HFFc6 (cell line): ENCODE data around the gene ANKRD13A. TPM values are rescaled to one million over a fixed set of nuclear protein-coding genes. Genes with fewer than 3 reads are reported as not detected.
"Not testable (repeated sequence)": the region's sequence is repeated elsewhere in the genome, so short reads cannot be mapped to it uniquely, and the experiment has no call there.

Experiments
- DNase-seq: peaks from one replicate; pipeline ENCODE4 v3.0.0-alpha.2; 2018
- H3K27ac Mint-ChIP-seq: 2 replicates; pipeline ENCODE4 v1.8.0; 2020; ENCODE audit warnings: mild to moderate bottlenecking, mixed read lengths
- H3K27me3 Mint-ChIP-seq: 2 replicates; pipeline ENCODE4 v1.8.0; 2021; ENCODE audit warnings: mild to moderate bottlenecking, moderate library complexity, mixed read lengths; ENCODE audit not compliant: insufficient read depth
- H3K36me3 Mint-ChIP-seq: 2 replicates; pipeline ENCODE4 v1.8.0; 2021; ENCODE audit warnings: low read depth, mixed read lengths
- H3K4me1 Mint-ChIP-seq: 2 replicates; pipeline ENCODE4 v1.8.0; 2020; ENCODE audit warnings: low read depth, mixed read lengths
- H3K4me3 Mint-ChIP-seq: 2 replicates; pipeline ENCODE4 v1.8.0; 2020; ENCODE audit warnings: mild to moderate bottlenecking, moderate library complexity, mixed read lengths
- H3K9me3 Mint-ChIP-seq: 2 replicates; pipeline ENCODE4 v1.8.0; 2020; ENCODE audit warnings: mild to moderate bottlenecking, mixed read lengths
- total RNA-seq, 6 experiments: library from RNA; stranded (reverse); fragmentation: NEBNext Ultra II Directional; extraction: Animal tissue kit (Norgen Biotek cat#: 25700); gene quantifications; 2 replicates in 1 of 6; 3 replicates in 5 of 6; pipeline ENCODE4 v1.2.3, GENCODE V29; 2021
- TF ChIP-seq, protein P1 (sequence below): fragments of 200-600 bp; sonication (generic); IDR thresholded peaks from 2 replicates; pipeline ENCODE4 v1.5.0; 2021; ENCODE audit warnings: antibody characterized with exemption, mild to moderate bottlenecking

Gene ANKRD13A
- total RNA-seq, 6 experiments from 2014 or later, result 133 to 150 (median 146) TPM

DNA sequence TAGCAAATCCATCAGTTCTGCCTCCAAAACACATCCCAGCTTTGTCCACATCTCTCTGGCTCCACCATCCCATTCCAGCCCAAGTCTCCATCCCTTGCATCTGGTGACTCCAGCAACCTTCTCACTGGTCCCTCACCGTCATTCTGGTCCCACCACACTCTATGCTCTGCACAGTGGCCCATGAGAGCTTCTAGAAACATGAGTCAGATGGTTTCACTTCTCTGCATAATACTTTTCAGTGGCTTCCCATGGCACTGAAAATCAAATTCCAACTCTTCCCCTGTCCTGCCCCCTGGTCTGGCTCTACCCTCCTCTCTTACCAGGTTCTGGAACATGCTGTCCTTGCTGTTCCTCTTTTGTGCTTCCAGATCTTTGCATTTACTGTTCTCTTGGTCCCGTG lies 66.3 kb downstream of the ANKRD13A start:
- TF ChIP-seq, protein P1, sequence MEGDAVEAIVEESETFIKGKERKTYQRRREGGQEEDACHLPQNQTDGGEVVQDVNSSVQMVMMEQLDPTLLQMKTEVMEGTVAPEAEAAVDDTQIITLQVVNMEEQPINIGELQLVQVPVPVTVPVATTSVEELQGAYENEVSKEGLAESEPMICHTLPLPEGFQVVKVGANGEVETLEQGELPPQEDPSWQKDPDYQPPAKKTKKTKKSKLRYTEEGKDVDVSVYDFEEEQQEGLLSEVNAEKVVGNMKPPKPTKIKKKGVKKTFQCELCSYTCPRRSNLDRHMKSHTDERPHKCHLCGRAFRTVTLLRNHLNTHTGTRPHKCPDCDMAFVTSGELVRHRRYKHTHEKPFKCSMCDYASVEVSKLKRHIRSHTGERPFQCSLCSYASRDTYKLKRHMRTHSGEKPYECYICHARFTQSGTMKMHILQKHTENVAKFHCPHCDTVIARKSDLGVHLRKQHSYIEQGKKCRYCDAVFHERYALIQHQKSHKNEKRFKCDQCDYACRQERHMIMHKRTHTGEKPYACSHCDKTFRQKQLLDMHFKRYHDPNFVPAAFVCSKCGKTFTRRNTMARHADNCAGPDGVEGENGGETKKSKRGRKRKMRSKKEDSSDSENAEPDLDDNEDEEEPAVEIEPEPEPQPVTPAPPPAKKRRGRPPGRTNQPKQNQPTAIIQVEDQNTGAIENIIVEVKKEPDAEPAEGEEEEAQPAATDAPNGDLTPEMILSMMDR, result no peak
- Mint-ChIP-seq H3K27me3 (peaks cover 7% of the 10 kb centered on the region), H3K4me1 (peaks cover 2% of the 10 kb centered on the region), H3K4me3 (no peak overlapping the region), H3K9me3 (no peaks in the 10 kb centered on the region), H3K27ac (no peak overlapping the region), H3K36me3 (no peaks in the 10 kb centered on the region)
- DNase-seq, result no peak

DNA sequence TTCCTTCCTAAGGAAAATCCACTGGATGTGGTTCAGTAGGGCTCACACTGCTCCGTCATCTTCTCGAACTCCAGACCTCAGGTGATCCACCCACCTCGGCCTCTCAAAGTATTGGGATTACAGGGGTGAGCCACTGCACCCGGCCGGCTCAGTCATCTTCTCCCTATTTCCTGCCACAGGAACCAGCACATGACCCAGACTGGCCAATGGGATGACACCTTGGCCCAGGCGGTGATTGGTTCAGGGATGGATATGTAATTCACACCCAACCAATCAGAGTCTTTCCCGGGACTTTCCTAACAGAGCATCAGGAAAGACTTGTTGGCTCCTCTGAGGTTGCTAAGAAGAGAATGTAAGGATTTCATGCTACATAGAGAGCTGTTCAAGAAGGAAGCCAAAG lies 68.3 kb downstream of the ANKRD13A start:
- no peak for DNase-seq
- H3K4me1 Mint-ChIP-seq, result no peaks in the 10 kb centered on the region
- H3K4me3 Mint-ChIP-seq, result no peak overlapping the region
- no peaks in the 10 kb centered on the region for H3K36me3 Mint-ChIP-seq
- peaks cover 10% of the 10 kb centered on the region for H3K27me3 Mint-ChIP-seq
- H3K27ac Mint-ChIP-seq, result no peak overlapping the region
- TF ChIP-seq, protein P1, result no peak
- H3K9me3 Mint-ChIP-seq, result no peaks in the 10 kb centered on the region

DNA sequence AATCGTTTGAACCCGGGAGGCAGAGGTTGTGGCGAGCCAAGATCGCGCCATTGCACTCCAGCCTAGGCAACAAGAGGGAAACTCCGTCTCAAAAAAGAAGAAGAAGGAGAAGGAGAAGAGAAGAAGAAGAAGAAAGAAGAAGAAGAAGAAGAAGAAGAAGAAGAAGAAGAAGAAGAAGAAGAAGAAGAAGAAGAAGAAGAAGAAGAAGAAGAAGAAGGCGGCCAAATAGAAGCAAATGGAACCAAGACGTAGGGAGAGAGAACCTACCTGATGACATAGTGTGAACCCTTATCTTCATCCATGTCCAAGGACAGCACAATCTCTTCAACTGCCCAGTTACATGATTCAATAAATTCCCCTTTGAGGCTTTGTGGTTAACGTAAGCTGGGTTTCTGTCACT lies 68.9 kb downstream of the ANKRD13A start:
- H3K9me3 Mint-ChIP-seq, H3K27ac Mint-ChIP-seq, DNase-seq, H3K4me1 Mint-ChIP-seq, H3K4me3 Mint-ChIP-seq, H3K36me3 Mint-ChIP-seq: not testable (repeated sequence)
- H3K27me3 Mint-ChIP-seq, result peaks cover 12% of the 10 kb centered on the region

DNA sequence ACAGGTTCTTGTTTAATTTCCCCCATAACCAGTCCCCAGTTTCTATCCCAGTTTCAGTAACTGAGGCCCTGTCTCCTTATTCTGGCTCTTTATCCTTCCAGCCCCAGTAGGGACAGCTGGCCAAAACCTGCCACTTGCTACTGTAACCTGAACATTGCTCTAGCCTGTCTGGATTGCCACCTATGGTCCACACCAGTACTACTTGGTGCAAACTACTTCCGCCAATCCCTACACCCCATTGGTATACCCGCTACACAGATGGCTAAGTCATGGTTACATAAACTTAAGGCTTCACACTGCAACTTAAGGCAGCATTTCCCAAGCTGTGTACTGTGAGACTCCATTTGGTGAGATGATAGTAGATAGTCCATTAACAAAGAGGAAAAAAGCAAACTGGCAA lies 69.4 kb downstream of the ANKRD13A start:
- TF ChIP-seq, protein P1, result no peak
- Mint-ChIP-seq H3K27ac (no peak overlapping the region), H3K9me3 (no peaks in the 10 kb centered on the region), H3K36me3 (no peaks in the 10 kb centered on the region), H3K4me3 (no peak overlapping the region), H3K27me3 (peaks cover 12% of the 10 kb centered on the region), H3K4me1 (peaks cover 9% of the 10 kb centered on the region)
- DNase-seq, result no peak

DNA sequence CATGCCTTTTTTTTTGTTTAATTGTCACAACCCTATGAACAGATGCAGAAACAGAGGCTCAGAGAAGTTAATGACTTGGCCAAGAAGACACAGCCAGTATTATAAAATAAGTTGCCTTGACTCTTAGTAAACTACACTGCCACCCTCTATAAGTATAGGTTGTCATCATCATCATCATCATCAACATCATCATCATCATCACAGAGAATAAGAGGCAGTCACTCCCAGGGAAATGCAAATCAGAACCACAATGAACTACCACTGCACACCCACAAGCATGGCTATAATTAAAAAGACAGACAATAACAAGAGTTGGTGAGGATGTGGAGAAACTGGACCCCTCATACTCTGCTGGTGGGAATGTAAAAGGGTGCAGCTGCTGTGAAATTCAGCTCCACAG lies 72.3 kb downstream of the ANKRD13A start:
- Mint-ChIP-seq H3K4me3 (no peak overlapping the region), H3K27ac (no peak overlapping the region), H3K4me1 (peaks cover 12% of the 10 kb centered on the region), H3K36me3 (no peaks in the 10 kb centered on the region), H3K9me3 (no peaks in the 10 kb centered on the region), H3K27me3 (peaks cover 14% of the 10 kb centered on the region)
- TF ChIP-seq, protein P1, result no peak
- no peak for DNase-seq

DNA sequence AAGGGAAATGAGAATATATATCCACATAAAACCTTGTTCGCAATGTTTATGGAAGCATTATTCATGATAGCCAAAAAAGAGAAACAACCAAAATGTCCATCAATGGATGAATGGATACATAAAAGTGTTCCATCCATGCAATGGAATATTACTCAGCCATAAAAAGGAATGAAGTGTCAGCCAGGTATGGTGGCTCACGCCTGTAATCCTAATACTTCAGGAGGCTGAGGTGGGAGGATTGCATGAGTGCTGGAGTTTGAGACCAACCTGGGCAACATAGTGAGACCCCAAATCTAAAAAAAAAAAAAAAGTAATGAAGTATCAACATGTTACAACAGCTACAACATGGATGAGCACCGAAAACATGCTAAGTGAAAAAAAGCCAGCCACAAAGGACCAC lies 72.7 kb downstream of the ANKRD13A start:
- peaks cover 12% of the 10 kb centered on the region for H3K4me1 Mint-ChIP-seq
- TF ChIP-seq, protein P1, result no peak
- no peak overlapping the region for H3K27ac Mint-ChIP-seq
- H3K9me3 Mint-ChIP-seq, result no peaks in the 10 kb centered on the region
- no peaks in the 10 kb centered on the region for H3K36me3 Mint-ChIP-seq
- no peak overlapping the region for H3K4me3 Mint-ChIP-seq
- peaks cover 15% of the 10 kb centered on the region for H3K27me3 Mint-ChIP-seq
- DNase-seq, result no peak

DNA sequence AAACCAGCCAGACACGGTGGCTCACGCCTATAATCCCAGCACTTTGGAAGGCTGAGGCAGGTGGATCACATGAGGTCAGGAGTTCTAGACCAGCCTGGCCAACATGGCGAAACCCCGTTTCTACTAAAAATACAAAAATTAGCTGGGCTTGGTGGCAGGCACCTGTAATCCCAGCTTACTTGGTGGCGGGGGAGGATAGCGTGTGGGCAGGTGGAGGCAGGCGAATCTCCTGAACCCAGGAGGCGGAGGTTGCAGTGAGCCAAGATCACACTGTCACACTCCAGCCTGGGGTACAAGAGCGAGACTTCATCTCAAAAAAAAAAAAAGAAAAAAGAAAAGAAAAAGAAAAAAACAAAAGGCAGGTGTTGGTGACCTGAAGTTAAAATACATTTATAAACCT lies 73.4 kb downstream of the ANKRD13A start:
- DNase-seq, H3K9me3 Mint-ChIP-seq, H3K27ac Mint-ChIP-seq, H3K36me3 Mint-ChIP-seq: not testable (repeated sequence)
- peaks cover 12% of the 10 kb centered on the region for H3K27me3 Mint-ChIP-seq
- H3K4me3 Mint-ChIP-seq, result peak overlapping the region; percentile 85; the same call in 1 of the 2 replicates
- peaks cover 12% of the 10 kb centered on the region for H3K4me1 Mint-ChIP-seq
